K562 (cell line): Measurements from ENCODE around the gene PAFAH1B2. TPM values are rescaled to one million over a fixed set of nuclear protein-coding genes. Genes with fewer than 3 reads are reported as not detected.

ENCODE experiments used
- COPS2 ChIP-seq: fragments of 450-650 bp; conservative IDR thresholded peaks from 2 replicates; pipeline ENCODE4 v1.6.1; 2016; ENCODE audit warnings: mild to moderate bottlenecking, moderate library complexity
- EGR1 ChIP-seq: fragments of 450-650 bp; conservative IDR thresholded peaks from 2 replicates; pipeline ENCODE4 v1.6.1; 2017; ENCODE audit warnings: mild to moderate bottlenecking
- ETV6 ChIP-seq, 3 experiments: fragments of 150-350 bp in 1 of 3; sonication (generic) in 1 of 3; formaldehyde crosslinking in 1 of 3; IDR thresholded peaks; 2 replicates each; pipeline versions ENCODE4 v1.6.1 to v1.8.0; 2014 to 2022; ENCODE audit warnings: borderline replicate concordance in 2 of 3, low read depth in 2 of 3, antibody characterized with exemption in 1 of 3, low read length in 1 of 3, mild to moderate bottlenecking in 1 of 3, missing genetic modification reagents in 1 of 3
- HOMEZ ChIP-seq: fragments of 250-450 bp; sonication (Bioruptor Pico); IDR thresholded peaks from 2 replicates; pipeline ENCODE4 v1.4.0; 2020; ENCODE audit warnings: mild to moderate bottlenecking, moderate library complexity
- LARP7 ChIP-seq: fragments of 450-650 bp; IDR thresholded peaks from 2 replicates; pipeline ENCODE4 v1.6.1; 2016
- MCM7 ChIP-seq, 2 experiments: fragments of 450-650 bp; IDR thresholded peaks; 2 replicates each; pipeline ENCODE4 v1.6.1; 2016 to 2018
- NKRF ChIP-seq: fragments of 450-650 bp; IDR thresholded peaks from 2 replicates; pipeline ENCODE4 v1.6.1; 2016; ENCODE audit warnings: borderline replicate concordance
- POLR2AphosphoS5 ChIP-seq: IDR thresholded peaks from 2 replicates; pipeline ENCODE4 v1.6.1; 2011; ENCODE audit warnings: mild to moderate bottlenecking, low read depth, low read length, moderate library complexity; ENCODE audit not compliant: control insufficient read depth, insufficient read depth
- PTBP1 ChIP-seq: fragments of 200-400 bp; formaldehyde crosslinking; IDR thresholded peaks from 2 replicates; pipeline ENCODE4 v1.6.1; 2017; ENCODE audit warnings: low read depth, low read length
- RFX1 ChIP-seq: fragments of 450-650 bp; IDR thresholded peaks from 2 replicates; pipeline ENCODE4 v1.6.1; 2016; ENCODE audit warnings: mild to moderate bottlenecking, moderate library complexity
- SAFB ChIP-seq: fragments of 200-400 bp; formaldehyde crosslinking; IDR thresholded peaks from 2 replicates; pipeline ENCODE4 v1.6.1; 2017; ENCODE audit warnings: low read depth, low read length, borderline replicate concordance
- SFPQ ChIP-seq: fragments of 200-400 bp; formaldehyde crosslinking; IDR thresholded peaks from 2 replicates; pipeline ENCODE4 v1.6.1; 2017; ENCODE audit warnings: mild to moderate bottlenecking, low read depth, low read length, moderate library complexity
- SRSF3 ChIP-seq: fragments of 200-400 bp; formaldehyde crosslinking; IDR thresholded peaks from 2 replicates; pipeline ENCODE4 v1.6.1; 2016; ENCODE audit warnings: mild to moderate bottlenecking, low read length, moderate library complexity; ENCODE audit not compliant: insufficient read depth
- TCF7 ChIP-seq: sonication (generic); IDR thresholded peaks from 2 replicates; pipeline ENCODE4 v1.6.1; 2016; ENCODE audit warnings: antibody characterized with exemption, borderline replicate concordance
- TCF7L2 ChIP-seq: fragments of 150-350 bp; IDR thresholded peaks from 2 replicates; pipeline ENCODE4 v1.6.1; 2016; ENCODE audit warnings: low read depth, mild to moderate bottlenecking, low read length, moderate library complexity
- USF2 ChIP-seq: sonication (generic); formaldehyde crosslinking; IDR thresholded peaks from 2 replicates; pipeline ENCODE4 v1.5.0; 2020; ENCODE audit warnings: missing genetic modification reagents
- ZBTB17 ChIP-seq: fragments of 450-650 bp; formaldehyde crosslinking; IDR thresholded peaks from 2 replicates; pipeline ENCODE4 v1.4.0; 2020; ENCODE audit warnings: mild to moderate bottlenecking
- ZNF197 ChIP-seq: fragments of 200-800 bp; sonication (Bioruptor generic); IDR thresholded peaks from 2 replicates; pipeline ENCODE4 v1.6.1; 2016; ENCODE audit warnings: low read depth, missing genetic modification characterization, missing compliant biosample characterization
- ZNF561 ChIP-seq: fragments of 450-650 bp; formaldehyde crosslinking; conservative IDR thresholded peaks from 2 replicates; pipeline ENCODE4 v1.4.0; 2020; ENCODE audit warnings: mild to moderate bottlenecking, moderate library complexity
- polyA plus RNA-seq, 8 experiments: library from polyadenylated mRNA; depleted of rRNA in 4 of 8; stranded (reverse) in 5 of 8; unstranded in 3 of 8; fragments of >200 nt; fragmentation: Nextera tagmentation in 2 of 8; fragmentation: Illumina TruSeq in 1 of 8; extraction: Ambion mirVana in 2 of 8; extraction: Trizol in 1 of 8; gene quantifications; 2 replicates each; pipeline versions ENCODE4 v1.2.1 to v1.2.3, GENCODE V29; 2011 to 2014; ENCODE audit warnings: inconsistent platforms in 1 of 8, missing spikeins in 1 of 8
- total RNA-seq, 7 experiments: library from RNA; depleted of rRNA in 6 of 7; stranded (reverse); fragments of >200 nt in 6 of 7; fragmentation: Illumina TruSeq in 2 of 7; extraction: Trizol in 2 of 7; gene quantifications; 2 replicates each; pipeline versions ENCODE4 v1.2.1 to v1.2.3, GENCODE V29; 2011 to 2021; ENCODE audit warnings: low replicate concordance in 1 of 7
- TF ChIP-seq, protein P1 (sequence below): sonication (generic); IDR thresholded peaks from 2 replicates; pipeline ENCODE4 v1.6.1; 2016

PAFAH1B2 gene
- total and polyA plus RNA-seq, 9 of the 15 experiments (the other 6 are each of a cell fraction or from before 2014, with no cell fraction given), result 27.8 to 94.7 (median 64.9) TPM

- TF ChIP-seq SFPQ, result no peak
- no peak for TF ChIP-seq TCF7L2
- no peak for TF ChIP-seq EGR1
- no peak for TF ChIP-seq USF2 (CRISPR knock-in tag)
- TF ChIP-seq COPS2, result no peak
- no peak for TF ChIP-seq NKRF
- no peak for TF ChIP-seq ZNF197
- TF ChIP-seq HOMEZ (CRISPR knock-in tag), result no peak
- no peak for TF ChIP-seq MCM7 (IDR thresholded peaks at IDR 0.05)
- no peak for TF ChIP-seq SAFB
- no peak for TF ChIP-seq PTBP1
- TF ChIP-seq, protein P1, sequence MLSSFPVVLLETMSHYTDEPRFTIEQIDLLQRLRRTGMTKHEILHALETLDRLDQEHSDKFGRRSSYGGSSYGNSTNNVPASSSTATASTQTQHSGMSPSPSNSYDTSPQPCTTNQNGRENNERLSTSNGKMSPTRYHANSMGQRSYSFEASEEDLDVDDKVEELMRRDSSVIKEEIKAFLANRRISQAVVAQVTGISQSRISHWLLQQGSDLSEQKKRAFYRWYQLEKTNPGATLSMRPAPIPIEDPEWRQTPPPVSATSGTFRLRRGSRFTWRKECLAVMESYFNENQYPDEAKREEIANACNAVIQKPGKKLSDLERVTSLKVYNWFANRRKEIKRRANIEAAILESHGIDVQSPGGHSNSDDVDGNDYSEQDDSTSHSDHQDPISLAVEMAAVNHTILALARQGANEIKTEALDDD, result no peak
- no peak for TF ChIP-seq ZBTB17
- peak in 1 of 2 experiments; percentile 83; a peak in 1 of 4 replicates for TF ChIP-seq ETV6 (IDR thresholded peaks at IDR 0.05; ENCODE audit: borderline replicate concordance in 1 of 2, low read depth in 2 of 2, low read length in 1 of 2)
- no peak for TF ChIP-seq ETV6 (CRISPR knock-in tag; IDR thresholded peaks at IDR 0.05; ENCODE audit: borderline replicate concordance)
- TF ChIP-seq POLR2AphosphoS5, result peak; percentile 95
- peak; percentile 85 for TF ChIP-seq TCF7
- TF ChIP-seq LARP7, result no peak
- TF ChIP-seq RFX1, result peak; percentile 81
- TF ChIP-seq ZNF561 (CRISPR knock-in tag), result no peak
- TF ChIP-seq SRSF3, result no peak
Measured at GRCh38 chr11:117223741-117224689, 79.9 kb downstream of the PAFAH1B2 start (continued).
